H1 (cell line): Measurements from ENCODE around the gene COL4A2. TPM values are rescaled to one million over a fixed set of nuclear protein-coding genes. Genes with fewer than 3 reads are reported as not detected.

Source experiments
- CTCF ChIA-PET: fragments of 300-600 bp; sonication (Branson Sonifier 250); formaldehyde crosslinking; loops from one replicate; lab custom pipeline; 2021; ENCODE audit not compliant: partially characterized antibody; lab: Charles Lee
- POLR2A ChIA-PET: fragments of 300-600 bp; sonication (Branson Sonifier 250); formaldehyde crosslinking; loops from one replicate; lab custom pipeline; 2021; ENCODE audit warnings: inconsistent platforms; ENCODE audit not compliant: partially characterized antibody; lab: Charles Lee
- DNase-seq, 2 experiments: peaks; one replicate each; pipeline versions ENCODE4 v3.0.0 to v3.0.0-alpha.2; 2010 to 2022; ENCODE audit warnings: low spot score in 2 of 2, low read depth in 1 of 2, mixed read lengths in 1 of 2
- FAIRE-seq: peaks from 2 replicates; lab custom pipeline; 2011; peaks lifted over from hg19 to GRCh38; lab: Jason Lieb, UNC
- H2AFZ ChIP-seq: 2 replicates; pipeline ENCODE4 v1.8.1; 2012; ENCODE audit warnings: low read length, inconsistent platforms
- H2AK5ac ChIP-seq: 2 replicates; pipeline ENCODE4 v1.6.1; 2013; ENCODE audit warnings: low read depth, low read length
- H2BK120ac ChIP-seq: replicated peaks from 2 replicates; pipeline ENCODE3; 2013; ENCODE audit warnings: low read depth, low read length, inconsistent platforms
- H2BK12ac ChIP-seq: 2 replicates; pipeline ENCODE4 v1.6.1; 2013; ENCODE audit warnings: low read depth, low read length
- H2BK15ac ChIP-seq: 2 replicates; pipeline ENCODE4 v1.6.1; 2013; ENCODE audit warnings: low read length
- H2BK20ac ChIP-seq: 2 replicates; pipeline ENCODE4 v1.6.1; 2013; ENCODE audit warnings: low read length
- H2BK5ac ChIP-seq: 2 replicates; pipeline ENCODE4 v1.6.1; 2013; ENCODE audit warnings: low read depth, low read length
- H3K14ac ChIP-seq: 2 replicates; pipeline ENCODE4 v1.6.1; 2013; ENCODE audit warnings: inconsistent platforms; ENCODE audit not compliant: insufficient read length
- H3K18ac ChIP-seq: 2 replicates; pipeline ENCODE4 v1.6.1; 2013; ENCODE audit warnings: low read length; ENCODE audit errors: extremely low read depth
- H3K23ac ChIP-seq: 2 replicates; pipeline ENCODE4 v1.6.1; 2013; ENCODE audit warnings: inconsistent platforms; ENCODE audit not compliant: insufficient read length
- H3K23me2 ChIP-seq: 2 replicates; pipeline ENCODE4 v1.6.1; 2013; ENCODE audit warnings: low read depth, low read length
- H3K27ac ChIP-seq: 2 replicates; pipeline ENCODE4 v1.6.1; 2011; ENCODE audit warnings: low read depth, low read length, inconsistent platforms
- H3K27me3 ChIP-seq, 4 experiments: replicated peaks in 1 of 4; 1 replicate in 1 of 4; 2 replicates in 3 of 4; pipeline versions ENCODE4 v1.6.1 to v1.8.1; 2011 to 2013; ENCODE audit warnings: low read length in 3 of 4, mild to moderate bottlenecking in 3 of 4, inconsistent platforms in 2 of 4, mixed read lengths in 2 of 4, moderate library complexity in 1 of 4; ENCODE audit not compliant: control insufficient read depth in 3 of 4, insufficient read depth in 3 of 4; ENCODE audit errors: extremely low read depth in 1 of 4
- H3K36me3 ChIP-seq, 4 experiments: 2 replicates each; pipeline versions ENCODE4 v1.6.1 to v1.8.1; 2011 to 2013; ENCODE audit warnings: mild to moderate bottlenecking in 4 of 4, low read length in 3 of 4, moderate library complexity in 2 of 4, control low read depth in 1 of 4, inconsistent platforms in 1 of 4; ENCODE audit not compliant: insufficient read depth in 4 of 4, control insufficient read depth in 2 of 4
- H3K4ac ChIP-seq: replicated peaks from 2 replicates; pipeline ENCODE3; 2013; ENCODE audit warnings: low read length, low read depth, mixed read lengths, inconsistent platforms; ENCODE audit not compliant: insufficient read length
- H3K4me1 ChIP-seq, 4 experiments: replicated peaks in 1 of 4; 1 replicate in 1 of 4; 2 replicates in 3 of 4; pipeline versions ENCODE4 v1.6.1 to v1.8.1; 2011 to 2013; ENCODE audit warnings: low read length in 3 of 4, inconsistent platforms in 2 of 4, mixed read lengths in 1 of 4; ENCODE audit not compliant: insufficient read depth in 4 of 4, control insufficient read depth in 3 of 4
- H3K4me2 ChIP-seq, 2 experiments: 2 replicates each; pipeline versions ENCODE4 v1.6.1 to v1.8.1; 2011 to 2013; ENCODE audit warnings: low read depth in 2 of 2, low read length in 2 of 2, control low read depth in 1 of 2, inconsistent platforms in 1 of 2, mild to moderate bottlenecking in 1 of 2; ENCODE audit not compliant: insufficient read depth in 1 of 2
- H3K4me3 ChIP-seq, 4 experiments: fragments of 200-600, 300-600 bp in 1 of 4; sonication (generic), shearing (Covaris generic), sonication (Bioruptor Twin) in 1 of 4; 2 replicates each; pipeline versions ENCODE4 v1.5.1 to v1.8.1; 2011 to 2016; ENCODE audit warnings: low read length in 4 of 4, low read depth in 3 of 4, control low read depth in 2 of 4, inconsistent platforms in 2 of 4, mild to moderate bottlenecking in 2 of 4, mixed read lengths in 1 of 4, moderate library complexity in 1 of 4; ENCODE audit not compliant: insufficient read depth in 2 of 4; ENCODE audit errors: extremely low read depth in 1 of 4
- H3K56ac ChIP-seq: replicated peaks from 2 replicates; pipeline ENCODE3; 2013; ENCODE audit warnings: low read depth, mild to moderate bottlenecking, mixed read lengths, low read length, inconsistent platforms; ENCODE audit not compliant: insufficient read length
- H3K79me1 ChIP-seq: 2 replicates; pipeline ENCODE4 v1.6.1; 2013; ENCODE audit warnings: low read depth, low read length, control low read depth
- H3K79me2 ChIP-seq, 2 experiments: 2 replicates each; pipeline versions ENCODE4 v1.6.1 to v1.8.1; 2012 to 2013; ENCODE audit warnings: low read length in 2 of 2, mild to moderate bottlenecking in 2 of 2, inconsistent platforms in 1 of 2; ENCODE audit not compliant: insufficient read depth in 2 of 2, control insufficient read depth in 1 of 2
- H3K9ac ChIP-seq, 4 experiments: replicated peaks in 1 of 4; 1 replicate in 1 of 4; 2 replicates in 3 of 4; pipeline versions ENCODE4 v1.6.1 to v1.8.1; 2011 to 2013; ENCODE audit warnings: low read depth in 3 of 4, low read length in 3 of 4, control low read depth in 2 of 4, mild to moderate bottlenecking in 2 of 4, moderate library complexity in 2 of 4, inconsistent platforms in 1 of 4; ENCODE audit errors: extremely low read depth in 1 of 4
- H3K9me3 ChIP-seq, 2 experiments: 2 replicates each; pipeline versions ENCODE4 v1.6.1 to v1.8.1; 2012 to 2013; ENCODE audit warnings: mild to moderate bottlenecking in 2 of 2, moderate library complexity in 2 of 2, control low read depth in 1 of 2, inconsistent platforms in 1 of 2, low read depth in 1 of 2, low read length in 1 of 2, mixed read lengths in 1 of 2; ENCODE audit not compliant: insufficient read depth in 2 of 2
- H4K20me1 ChIP-seq, 2 experiments: replicated peaks in 1 of 2; 2 replicates each; pipeline versions ENCODE3 to v1.8.1; 2011 to 2013; ENCODE audit warnings: inconsistent platforms in 2 of 2, low read length in 2 of 2, mild to moderate bottlenecking in 1 of 2; ENCODE audit not compliant: insufficient read depth in 2 of 2, control insufficient read depth in 1 of 2
- H4K5ac ChIP-seq: 2 replicates; pipeline ENCODE4 v1.6.1; 2013; ENCODE audit warnings: low read length, low read depth, mixed read lengths, inconsistent platforms; ENCODE audit not compliant: insufficient read length
- H4K8ac ChIP-seq: 2 replicates; pipeline ENCODE4 v1.8.0; 2013; ENCODE audit warnings: mild to moderate bottlenecking, moderate library complexity, low read length, inconsistent platforms; ENCODE audit not compliant: insufficient read depth; ENCODE audit errors: extremely low read depth
- H4K91ac ChIP-seq: replicated peaks from 2 replicates; pipeline ENCODE3; 2013; ENCODE audit warnings: low read length, mixed read lengths, inconsistent platforms; ENCODE audit not compliant: insufficient read length
- BRCA1 ChIP-seq: IDR thresholded peaks from 2 replicates; pipeline ENCODE4 v1.6.1; 2012; ENCODE audit warnings: low read depth, low read length, improper control_type of control experiment
- CHD1 ChIP-seq: IDR thresholded peaks from 2 replicates; pipeline ENCODE4 v1.6.1; 2012; ENCODE audit warnings: low read depth, low read length, improper control_type of control experiment
- GABPA ChIP-seq: IDR thresholded peaks from 2 replicates; pipeline ENCODE4 v1.6.1; 2011; ENCODE audit warnings: mild to moderate bottlenecking, low read length, moderate library complexity, borderline replicate concordance; ENCODE audit not compliant: insufficient read depth
- GTF2F1 ChIP-seq: IDR thresholded peaks from 2 replicates; pipeline ENCODE4 v1.6.1; 2012; ENCODE audit warnings: low read depth, low read length, improper control_type of control experiment, borderline replicate concordance
- JUN ChIP-seq: IDR thresholded peaks from 2 replicates; pipeline ENCODE4 v1.6.1; 2011; ENCODE audit warnings: low read depth, mild to moderate bottlenecking, improper control_type of control experiment, low read length
- KDM1A ChIP-seq: fragments of 200-600, 300-600 bp; sonication (generic); IDR thresholded peaks from 2 replicates; pipeline ENCODE4 v1.7.1; 2016; ENCODE audit warnings: mild to moderate bottlenecking, low read length, borderline replicate concordance
- MAX ChIP-seq: IDR thresholded peaks from 2 replicates; pipeline ENCODE4 v1.6.1; 2012; ENCODE audit warnings: inconsistent platforms
- SIN3A ChIP-seq, 2 experiments: IDR thresholded peaks in 1 of 2; conservative IDR thresholded peaks in 1 of 2; 2 replicates each; pipeline ENCODE4 v1.6.1; 2011 to 2012; ENCODE audit warnings: low read length in 2 of 2, improper control_type of control experiment in 1 of 2, low read depth in 1 of 2, mild to moderate bottlenecking in 1 of 2
- SIRT6 ChIP-seq: IDR thresholded peaks from one replicate; pipeline ENCODE4 v1.7.1; 2012; ENCODE audit warnings: low read length, inconsistent platforms
- SUZ12 ChIP-seq: fragments of 200-600 bp; sonication (generic); IDR thresholded peaks from 2 replicates; pipeline ENCODE4 v1.6.1; 2012; ENCODE audit warnings: mild to moderate bottlenecking, inconsistent platforms, low read length, moderate library complexity, mixed read lengths
- WGBS, 2 experiments: shearing (Covaris generic) in 1 of 2; methylation state at CpG; one replicate each; pipeline versions ENCODE4 v1.1.6 to v1.1.7; 2013 to 2015; ENCODE audit warnings: low lambda C conversion rate in 2 of 2, mixed read lengths in 2 of 2, inconsistent platforms in 1 of 2, low coverage in 1 of 2, missing lambda C conversion rate in 1 of 2; ENCODE audit not compliant: insufficient replicate concordance in 2 of 2, insufficient coverage in 1 of 2, insufficient read length in 1 of 2; ENCODE audit errors: extremely low coverage in 1 of 2, missing lambda C conversion rate in 1 of 2; 5-methylcytosine and 5-hydroxymethylcytosine counted together
- polyA plus RNA-seq, 7 experiments: library from polyadenylated mRNA; depleted of rRNA in 3 of 7; stranded (reverse) in 5 of 7; unstranded in 2 of 7; fragments of >200 nt in 5 of 7; fragments of 200-250 nt in 2 of 7; gene quantifications; 1 replicate in 5 of 7; 2 replicates in 1 of 7; 4 replicates in 1 of 7; pipeline versions ENCODE4 v1.2.1 to v1.2.3, GENCODE V29; 2011 to 2013; ENCODE audit warnings: missing spikeins in 2 of 7, mixed read lengths in 2 of 7
- total RNA-seq: library from RNA; stranded (reverse); fragmentation: NEBNext Ultra II Directional; extraction: Animal tissue kit (Norgen Biotek cat#: 25700); gene quantifications from 2 replicates; pipeline ENCODE4 v1.2.1, GENCODE V29; 2021

Gene COL4A2
- total and polyA plus RNA-seq, 2 of the 8 experiments (the other 6 are each of a cell fraction or from before 2014, with no cell fraction given): 80.4 to 87.3 TPM

GRCh38 chr13:110354123-110354627, 47.1 kb downstream of the COL4A2 start:
- Histone ChIP-seq H3K18ac (no peak overlapping the region), H3K27me3 (no peaks in the 10 kb centered on the region), H3K14ac (no peak overlapping the region), H3K4me2 (no peak overlapping the region; a peak in 1 of 4 replicates), H3K27ac (no peak overlapping the region), H4K91ac (no peak overlapping the region), H3K56ac (no peak overlapping the region), H3K9ac (no peak overlapping the region), H3K4me3 (no peak overlapping the region), H3K4me1 (peaks cover 3 to 17% (median 10%) of the 10 kb centered on the region in 4 experiments; a peak in 6 of 7 replicates), H2BK12ac (no peak overlapping the region), H4K20me1 (peaks cover 6% of the 10 kb centered on the region in 2 experiments), H2AFZ (no peak overlapping the region), H3K9me3 (no peaks in the 10 kb centered on the region), H3K23me2 (no peaks in the 10 kb centered on the region), H4K5ac (no peak overlapping the region), H3K4ac (no peak overlapping the region), H2BK120ac (no peak overlapping the region), H2AK5ac (no peak overlapping the region), H3K79me2 (peaks cover 0 to 10% of the 10 kb centered on the region in 2 experiments; a peak in 1 of 4 replicates), H2BK5ac (no peak overlapping the region), H3K79me1 (peaks cover 12% of the 10 kb centered on the region), H3K23ac (no peak overlapping the region), H2BK15ac (no peak overlapping the region), H3K36me3 (peaks cover 0 to 4% (median 1%) of the 10 kb centered on the region in 4 experiments; a peak in 3 of 8 replicates), H4K8ac (no peak overlapping the region), H2BK20ac (no peak overlapping the region)
- WGBS, 2 experiments: 89% methylated on average over 6 of the region's 6 CpGs; no CpG with 5 or more reads in 1 of the 2 experiments
- FAIRE-seq (no peak), DNase-seq (no peak)
- ChIA-PET CTCF (interaction anchor here (0.5 to 2.6 kb wide), 12 partner anchors 10 to 256 kb away, joined by 3 to 11 read pairs (median 4); no protein-coding TSS in a partner anchor), POLR2A (interaction anchor here (2.6 kb wide), 1 partner anchor 47 kb away, joined by 7 read pairs; the partner anchor contains the start of genes COL4A1 and COL4A2)
- TF ChIP-seq BRCA1 (no peak), MAX (no peak), KDM1A (no peak), CHD1 (no peak), GTF2F1 (no peak), JUN (no peak), SUZ12 (no peak), GABPA (no peak), SIN3A (conservative IDR thresholded peaks at IDR 0.05 in 1 of 2, IDR thresholded peaks at IDR 0.05 in 1 of 2; ENCODE audit: low read depth in 1 of 2, low read length in 2 of 2) (no peak), SIRT6 (no peak)
